ENCODE results near the gene DNAJB8. TPM values are rescaled to one million over a fixed set of nuclear protein-coding genes. Genes with fewer than 3 reads are reported as not detected.

The DNAJB8 gene
- total and polyA plus RNA-seq, 2 donors (not counting 1 experiment from before 2014, with no cell fraction given): not detected

DNA sequence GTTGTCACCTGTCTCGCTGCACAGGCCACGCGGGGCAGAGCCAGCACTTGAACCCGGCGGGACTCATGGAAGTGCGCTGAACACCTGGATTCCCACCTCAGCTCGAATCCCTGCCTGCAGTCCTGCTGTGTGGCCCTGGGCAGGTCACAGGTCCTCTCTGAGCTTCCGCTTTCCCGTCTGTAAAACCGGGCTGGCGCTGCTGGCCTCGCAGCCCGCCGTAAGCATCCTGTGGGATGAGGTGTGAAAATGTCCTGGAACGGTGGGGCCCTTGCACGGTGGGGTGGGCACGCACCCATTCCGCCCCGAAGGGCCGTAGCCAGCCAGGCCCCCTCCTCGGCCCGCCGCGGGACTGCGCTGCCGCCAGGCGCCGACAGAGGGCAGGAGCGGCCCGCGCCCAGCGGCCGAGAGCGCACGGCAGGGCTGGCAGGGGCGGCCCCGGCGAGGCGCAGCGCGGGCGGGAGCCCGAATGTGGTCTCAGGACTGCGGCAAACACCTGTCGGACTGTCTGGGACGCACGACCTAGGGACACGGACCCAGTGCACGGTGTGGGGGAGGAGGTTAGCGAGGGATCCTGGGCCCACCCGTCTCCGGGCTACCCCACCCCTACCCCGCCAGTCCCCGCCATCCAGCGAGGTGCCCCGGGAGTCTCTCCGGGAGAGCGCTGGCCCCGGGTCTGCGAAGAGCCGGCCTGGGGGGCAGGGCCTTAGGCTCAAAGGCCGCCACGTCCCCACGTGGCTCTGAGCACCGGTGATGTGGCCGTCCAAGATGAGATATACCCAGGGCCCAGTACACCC lies 40.4 kb downstream of the DNAJB8 start:
- Histone ChIP-seq H3K4me3 (replicated peaks in 1 of 4; ENCODE audit: control extremely low read depth in 1 of 4, insufficient read depth in 1 of 4, low read depth in 3 of 4, low read length in 4 of 4) (peak overlapping the region in 1 of 4 experiments; percentile 20), H3K27ac (ENCODE audit: insufficient read depth, low read length) (no peak overlapping the region), H3K9me3 (ENCODE audit: control insufficient read depth, insufficient read depth, low read depth, low read length) (no peaks in the 10 kb centered on the region), H3K9ac (ENCODE audit: insufficient read depth, low read length) (no peak overlapping the region), H3K79me2 (ENCODE audit: control insufficient read depth, insufficient read depth, low read length) (no peaks in the 10 kb centered on the region), H3K4me2 (ENCODE audit: extremely low read depth, insufficient read depth, low read length) (peak overlapping the region; percentile 68), H3K4me1 (ENCODE audit: control insufficient read depth, extremely low read depth, insufficient read depth, low read length) (peaks cover 2% of the 10 kb centered on the region), H2AFZ (ENCODE audit: low read length) (peak overlapping the region; percentile 57), H3K36me3 (ENCODE audit: control insufficient read depth, insufficient read depth, low read length) (no peaks in the 10 kb centered on the region), H3K27me3 (ENCODE audit: control insufficient read depth, insufficient read depth, low read length) (peaks cover 20% of the 10 kb centered on the region), H4K20me1 (ENCODE audit: control insufficient read depth, extremely low read depth, insufficient read depth, low read length) (no peaks in the 10 kb centered on the region)
- TF ChIP-seq, protein P1, sequence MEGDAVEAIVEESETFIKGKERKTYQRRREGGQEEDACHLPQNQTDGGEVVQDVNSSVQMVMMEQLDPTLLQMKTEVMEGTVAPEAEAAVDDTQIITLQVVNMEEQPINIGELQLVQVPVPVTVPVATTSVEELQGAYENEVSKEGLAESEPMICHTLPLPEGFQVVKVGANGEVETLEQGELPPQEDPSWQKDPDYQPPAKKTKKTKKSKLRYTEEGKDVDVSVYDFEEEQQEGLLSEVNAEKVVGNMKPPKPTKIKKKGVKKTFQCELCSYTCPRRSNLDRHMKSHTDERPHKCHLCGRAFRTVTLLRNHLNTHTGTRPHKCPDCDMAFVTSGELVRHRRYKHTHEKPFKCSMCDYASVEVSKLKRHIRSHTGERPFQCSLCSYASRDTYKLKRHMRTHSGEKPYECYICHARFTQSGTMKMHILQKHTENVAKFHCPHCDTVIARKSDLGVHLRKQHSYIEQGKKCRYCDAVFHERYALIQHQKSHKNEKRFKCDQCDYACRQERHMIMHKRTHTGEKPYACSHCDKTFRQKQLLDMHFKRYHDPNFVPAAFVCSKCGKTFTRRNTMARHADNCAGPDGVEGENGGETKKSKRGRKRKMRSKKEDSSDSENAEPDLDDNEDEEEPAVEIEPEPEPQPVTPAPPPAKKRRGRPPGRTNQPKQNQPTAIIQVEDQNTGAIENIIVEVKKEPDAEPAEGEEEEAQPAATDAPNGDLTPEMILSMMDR (conservative IDR thresholded peaks at IDR 0.05 in 1 of 2, IDR thresholded peaks at IDR 0.05 in 1 of 2; ENCODE audit: low read depth in 1 of 2, low read length in 2 of 2): peak; percentile 28 to 63
- no peak for TF ChIP-seq EZH2 (IDR thresholded peaks at IDR 0.05; ENCODE audit: low read length, missing control alignments)
- DNase-seq (ENCODE audit: low read depth in 2 of 2): no peak

DNA sequence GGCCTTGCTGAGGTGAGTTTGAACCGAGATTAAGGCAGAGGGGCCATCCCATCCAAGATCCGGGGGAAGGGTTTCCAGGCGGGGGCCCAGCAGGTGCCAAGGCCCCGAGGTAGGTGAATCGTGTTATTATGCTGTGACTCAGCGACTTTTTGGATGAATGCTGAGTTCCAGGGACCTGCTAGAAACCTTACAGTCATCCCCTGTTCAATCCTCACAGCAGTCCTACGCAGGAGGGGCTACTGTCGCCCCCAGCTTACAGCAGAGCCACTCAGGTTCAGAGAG lies 40.9 kb downstream of the DNAJB8 start:
- Histone ChIP-seq H3K4me2 (ENCODE audit: extremely low read depth, insufficient read depth, low read length) (no peak overlapping the region), H3K27me3 (ENCODE audit: control insufficient read depth, insufficient read depth, low read length) (peaks cover 15% of the 10 kb centered on the region), H3K9ac (ENCODE audit: insufficient read depth, low read length) (no peak overlapping the region), H3K9me3 (ENCODE audit: control insufficient read depth, insufficient read depth, low read depth, low read length) (no peaks in the 10 kb centered on the region), H2AFZ (ENCODE audit: low read length) (no peak overlapping the region), H4K20me1 (ENCODE audit: control insufficient read depth, extremely low read depth, insufficient read depth, low read length) (no peaks in the 10 kb centered on the region), H3K36me3 (ENCODE audit: control insufficient read depth, insufficient read depth, low read length) (no peaks in the 10 kb centered on the region), H3K4me1 (ENCODE audit: control insufficient read depth, extremely low read depth, insufficient read depth, low read length) (peaks cover 2% of the 10 kb centered on the region), H3K27ac (ENCODE audit: insufficient read depth, low read length) (no peak overlapping the region), H3K4me3 (replicated peaks in 1 of 4; ENCODE audit: control extremely low read depth in 1 of 4, insufficient read depth in 1 of 4, low read depth in 3 of 4, low read length in 4 of 4) (no peak overlapping the region), H3K79me2 (ENCODE audit: control insufficient read depth, insufficient read depth, low read length) (no peaks in the 10 kb centered on the region)
- no peak for TF ChIP-seq EZH2 (IDR thresholded peaks at IDR 0.05; ENCODE audit: low read length, missing control alignments)
- TF ChIP-seq, protein P1 (conservative IDR thresholded peaks at IDR 0.05 in 1 of 2, IDR thresholded peaks at IDR 0.05 in 1 of 2; ENCODE audit: low read depth in 1 of 2, low read length in 2 of 2): no peak
- DNase-seq (ENCODE audit: low read depth in 2 of 2): no peak

DNA sequence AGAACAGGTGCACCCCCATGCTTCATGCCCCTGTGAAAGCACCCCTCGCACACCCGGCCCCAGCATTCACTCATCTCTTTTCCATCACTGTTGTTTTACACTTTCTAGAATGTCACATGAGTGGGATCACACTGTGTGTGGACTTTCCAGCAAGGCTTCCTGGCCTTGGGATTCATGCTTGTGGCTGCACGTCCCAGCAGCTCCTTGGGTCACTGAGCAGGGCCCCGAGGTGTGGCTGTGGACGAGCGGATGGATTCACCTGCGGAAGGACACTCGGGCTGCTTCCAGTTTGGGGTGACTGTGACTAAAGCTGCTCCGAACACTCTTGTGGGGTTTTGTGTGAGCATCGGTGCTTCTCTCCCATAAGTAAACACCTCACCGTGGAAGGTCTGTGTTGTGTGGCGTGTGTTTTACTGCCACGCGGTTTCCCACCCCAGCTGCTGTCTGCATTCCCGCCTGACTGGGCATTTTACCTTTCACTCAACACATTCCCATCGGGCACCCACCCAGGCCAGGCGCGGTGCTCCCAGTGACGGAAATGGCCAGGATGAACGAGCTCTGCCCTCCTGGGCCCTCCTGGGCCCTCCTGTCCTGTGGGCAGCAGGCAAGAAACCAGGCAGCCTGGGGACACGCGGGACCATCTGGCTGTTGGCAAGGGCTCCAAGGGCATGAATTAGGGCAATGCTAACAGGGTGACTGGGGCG lies 41.4 kb downstream of the DNAJB8 start:
- H3K4me2 ChIP-seq (ENCODE audit: extremely low read depth, insufficient read depth, low read length): no peak overlapping the region
- H3K9me3 ChIP-seq (ENCODE audit: control insufficient read depth, insufficient read depth, low read depth, low read length): no peaks in the 10 kb centered on the region
- TF ChIP-seq, protein P1 (conservative IDR thresholded peaks at IDR 0.05 in 1 of 2, IDR thresholded peaks at IDR 0.05 in 1 of 2; ENCODE audit: low read depth in 1 of 2, low read length in 2 of 2): no peak
- TF ChIP-seq EZH2 (IDR thresholded peaks at IDR 0.05; ENCODE audit: low read length, missing control alignments): no peak
- H3K4me1 ChIP-seq (ENCODE audit: control insufficient read depth, extremely low read depth, insufficient read depth, low read length): peaks cover 2% of the 10 kb centered on the region
- no peak overlapping the region for H3K27ac ChIP-seq (ENCODE audit: insufficient read depth, low read length)
- H2AFZ ChIP-seq (ENCODE audit: low read length): no peak overlapping the region
- H4K20me1 ChIP-seq (ENCODE audit: control insufficient read depth, extremely low read depth, insufficient read depth, low read length): no peaks in the 10 kb centered on the region
- no peaks in the 10 kb centered on the region for H3K79me2 ChIP-seq (ENCODE audit: control insufficient read depth, insufficient read depth, low read length)
- H3K27me3 ChIP-seq (ENCODE audit: control insufficient read depth, insufficient read depth, low read length): peaks cover 10% of the 10 kb centered on the region
- no peak for DNase-seq (ENCODE audit: low read depth in 2 of 2)
- H3K9ac ChIP-seq (ENCODE audit: insufficient read depth, low read length): no peak overlapping the region
- no peaks in the 10 kb centered on the region for H3K36me3 ChIP-seq (ENCODE audit: control insufficient read depth, insufficient read depth, low read length)
- H3K4me3 ChIP-seq (replicated peaks in 1 of 4; ENCODE audit: control extremely low read depth in 1 of 4, insufficient read depth in 1 of 4, low read depth in 3 of 4, low read length in 4 of 4): no peak overlapping the region

All from fibroblast of lung (primary cell).